Right atrium auricular region (tissue), 2 donors: ENCODE measurements around the gene GPR143. TPM values are rescaled to one million over a fixed set of nuclear protein-coding genes. Genes with fewer than 3 reads are reported as not detected.
"Not testable (repeated sequence)": the region's sequence is repeated elsewhere in the genome, so short reads cannot be mapped to it uniquely, and the experiment has no call there.

Experiments used
- DNase-seq: peaks from one replicate; pipeline ENCODE4 v3.0.0-alpha.2; 2019; ENCODE audit warnings: low spot score
- H3K27ac ChIP-seq, 2 donors: fragments of 200-600 bp; sonication (generic); 1 replicate in 1 of 2; 2 replicates in 1 of 2; pipeline ENCODE4 v1.5.1; 2016 to 2019
- H3K27me3 ChIP-seq, 2 donors: fragments of 200-600 bp; sonication (generic); one replicate each; pipeline versions ENCODE4 v1.5.1 to v1.6.0; 2017 to 2019
- H3K36me3 ChIP-seq: fragments of 200-600 bp; sonication (generic); one replicate; pipeline ENCODE4 v1.5.1; 2016
- H3K4me1 ChIP-seq, 2 donors: fragments of 200-600 bp; sonication (generic); one replicate each; pipeline versions ENCODE4 v1.5.1 to v1.6.0; 2017 to 2019
- H3K4me3 ChIP-seq, 2 donors: fragments of 200-600 bp; sonication (generic); 1 replicate in 1 of 2; 2 replicates in 1 of 2; pipeline ENCODE4 v1.5.1; 2017 to 2019; ENCODE audit warnings: mild to moderate bottlenecking in 1 of 2, moderate library complexity in 1 of 2
- H3K9me3 ChIP-seq, 2 donors: fragments of 200-600 bp; sonication (generic); one replicate each; pipeline ENCODE4 v1.5.1; 2019
- CTCF ChIP-seq, 2 donors: fragments of 200-600 bp; sonication (generic); IDR thresholded peaks; one replicate each; pipeline ENCODE4 v1.5.1; 2019; ENCODE audit warnings: antibody characterized with exemption in 2 of 2
- total RNA-seq, 2 donors: library from RNA; depleted of rRNA; stranded (reverse); fragments of >200 nt; gene quantifications; one replicate each; pipeline ENCODE4 v1.1.0, GENCODE V29; 2016

Gene GPR143
- 1 to 10 TPM in 1 of 2 donors, under 1 TPM in 1; 0.31 to 1.1 TPM for total RNA-seq

- Histone ChIP-seq H3K4me3 (no peak within 1 kb of the TSS), H3K27ac (no peak within 1 kb of the TSS), H3K4me1 (no peaks in the 10 kb centered on the region), H3K36me3 (no peaks in the 10 kb centered on the region), H3K27me3 (peaks cover 0 to 9% of the 10 kb centered on the region in 2 donors), H3K9me3 (no peaks in the 10 kb centered on the region)
- no peak for DNase-seq
- TF ChIP-seq CTCF (IDR thresholded peaks at IDR 0.05) = no peak
These were observed at the start of gene GPR143 for GRCh38 chrX:9765737-9766097. Gene GPR143 (minus strand): TSS chrX:9765847. CDS start chrX:9765817, 30 bp downstream.

GRCh38 chrX:9811086-9811485, 45.4 kb upstream of the GPR143 start:
- not testable (repeated sequence) for H3K9me3 ChIP-seq, H3K27ac ChIP-seq, H3K4me3 ChIP-seq, H3K27me3 ChIP-seq, H3K36me3 ChIP-seq, DNase-seq, H3K4me1 ChIP-seq

GRCh38 chrX:9809876-9810275, 44.2 kb upstream of the GPR143 start:
- H3K4me3 ChIP-seq, DNase-seq, H3K36me3 ChIP-seq, H3K4me1 ChIP-seq, H3K9me3 ChIP-seq, H3K27me3 ChIP-seq, H3K27ac ChIP-seq: not testable (repeated sequence)

DNA sequence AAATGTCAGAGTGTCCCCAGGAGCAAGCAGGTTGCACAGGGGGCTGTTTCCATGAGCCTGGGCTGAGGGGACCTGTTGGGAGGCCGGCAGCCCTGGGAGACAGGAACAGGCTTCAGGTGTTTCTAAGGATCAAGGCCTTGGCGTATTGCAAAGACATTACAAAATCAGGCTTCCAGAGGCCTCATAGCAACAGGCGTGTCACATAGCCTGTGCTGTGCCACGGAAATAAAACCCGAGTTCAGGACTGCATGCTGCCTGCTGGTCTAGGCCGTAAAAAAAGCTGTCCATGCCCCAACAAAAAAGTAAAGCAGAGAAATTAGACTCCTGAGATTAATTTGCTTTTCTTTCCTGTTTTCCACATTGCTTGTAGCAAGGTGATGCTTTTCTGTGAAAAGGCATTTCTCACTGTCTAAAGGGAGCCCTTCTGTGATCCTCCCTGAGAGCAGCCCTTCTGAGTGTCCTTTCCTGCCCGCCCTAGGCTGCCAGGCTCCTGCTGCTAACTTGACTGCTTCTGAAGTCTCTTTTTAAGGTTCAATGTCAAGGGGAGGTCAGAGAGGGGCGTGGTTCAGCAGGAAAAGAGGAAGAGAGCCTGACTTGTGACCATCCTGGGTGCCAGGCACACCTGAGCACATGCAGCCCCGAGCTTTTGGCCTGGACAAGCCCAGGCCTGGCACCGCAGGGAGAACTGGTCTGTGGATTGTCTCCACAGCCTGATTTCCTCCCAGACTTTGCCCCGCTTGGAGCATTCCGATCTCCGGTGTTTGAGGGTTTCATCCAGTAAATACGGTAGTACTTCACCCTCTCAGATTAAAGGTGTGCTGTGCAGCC, 41.9 kb upstream of the GPR143 start:
- no peak for DNase-seq
- Histone ChIP-seq H3K4me3 (no peak overlapping the region), H3K9me3 (no peaks in the 10 kb centered on the region), H3K36me3 (no peaks in the 10 kb centered on the region), H3K4me1 (no peaks in the 10 kb centered on the region), H3K27me3 (no peaks in the 10 kb centered on the region), H3K27ac (no peak overlapping the region)
- no peak for TF ChIP-seq CTCF (IDR thresholded peaks at IDR 0.05)

- Histone ChIP-seq H3K36me3 (no peaks in the 10 kb centered on the region), H3K27ac (no peak overlapping the region), H3K4me3 (no peak overlapping the region), H3K9me3 (no peaks in the 10 kb centered on the region), H3K4me1 (no peaks in the 10 kb centered on the region), H3K27me3 (no peaks in the 10 kb centered on the region)
- no peak for DNase-seq
- TF ChIP-seq CTCF (IDR thresholded peaks at IDR 0.05) = no peak
These were observed 40.3 kb upstream of the GPR143 start for GRCh38 chrX:9805956-9806355.

DNA sequence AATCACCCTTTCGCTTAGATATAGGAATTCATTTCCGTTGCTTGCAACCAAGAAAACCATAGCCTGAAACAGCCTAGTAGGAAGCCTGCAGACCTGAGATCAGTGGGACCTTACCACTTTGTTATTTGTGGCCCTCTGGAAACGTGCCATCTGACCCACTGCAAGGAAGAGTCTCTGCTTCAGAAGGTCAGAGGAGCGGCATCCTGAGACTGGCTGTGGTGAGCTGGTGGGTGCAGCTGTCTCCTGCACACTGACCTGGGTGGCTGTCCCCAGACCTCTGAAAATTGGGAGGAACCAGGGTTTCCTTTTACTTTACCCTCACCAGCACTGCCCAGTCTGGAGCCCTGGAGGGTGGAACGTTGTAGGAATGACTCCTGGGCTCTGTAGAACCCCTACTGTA, 38.8 kb upstream of the GPR143 start:
- Histone ChIP-seq H3K36me3 (no peaks in the 10 kb centered on the region), H3K4me3 (no peak overlapping the region), H3K9me3 (peaks cover 0 to 15% of the 10 kb centered on the region in 2 donors), H3K4me1 (no peaks in the 10 kb centered on the region), H3K27me3 (no peaks in the 10 kb centered on the region), H3K27ac (no peak overlapping the region)
- DNase-seq = no peak
- no peak for TF ChIP-seq CTCF (IDR thresholded peaks at IDR 0.05)

DNA sequence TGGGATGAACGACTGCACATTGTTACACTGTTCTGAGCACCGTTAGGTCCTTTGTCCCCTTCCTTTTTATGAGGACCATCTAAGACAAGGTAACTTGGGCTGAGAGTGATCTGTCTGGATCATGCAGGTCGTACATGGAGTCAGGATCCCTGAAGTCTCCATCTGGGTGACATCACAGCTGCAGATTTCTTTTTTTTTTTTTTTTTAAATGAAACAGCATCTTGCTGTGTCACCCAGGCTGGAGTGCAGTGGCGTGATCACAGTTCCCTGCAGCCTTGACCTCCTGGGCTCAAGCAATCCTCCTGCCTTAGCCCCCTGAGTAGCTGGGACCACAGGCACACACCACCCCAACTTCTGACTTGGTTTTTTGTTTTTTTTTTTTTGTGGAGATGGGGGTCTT, 37.1 kb upstream of the GPR143 start:
- TF ChIP-seq CTCF (IDR thresholded peaks at IDR 0.05) = no peak
- Histone ChIP-seq H3K9me3 (peaks cover 0 to 15% of the 10 kb centered on the region in 2 donors), H3K4me3 (no peak overlapping the region), H3K4me1 (no peaks in the 10 kb centered on the region), H3K27ac (no peak overlapping the region), H3K27me3 (no peaks in the 10 kb centered on the region), H3K36me3 (no peaks in the 10 kb centered on the region)
- DNase-seq = no peak
